Measurements from ENCODE around the gene ENPP1. TPM values are rescaled to one million over a fixed set of nuclear protein-coding genes. Genes with fewer than 3 reads are reported as not detected.

Gene ENPP1
- total RNA-seq, 1 experiment from 2014 or later, result 6.5 TPM

GRCh38 chr6:131789219-131789618 lies 18.6 kb upstream of the ENPP1 start:
- H3K4me3 ChIP-seq (replicated peaks in 1 of 2; ENCODE audit: low read depth in 1 of 2, low read length in 2 of 2), result no peak overlapping the region
- H3K27me3 ChIP-seq (ENCODE audit: insufficient read depth, low read length), result no peaks in the 10 kb centered on the region
- H3K4me2 ChIP-seq (ENCODE audit: low read length), result no peak overlapping the region
- no peaks in the 10 kb centered on the region for H3K36me3 ChIP-seq (ENCODE audit: control insufficient read depth in 1 of 2, insufficient read depth in 2 of 2, low read length in 2 of 2)
- no peaks in the 10 kb centered on the region for H3K79me2 ChIP-seq (ENCODE audit: insufficient read depth, low read length)
- H3K9ac ChIP-seq (ENCODE audit: low read length), result no peak overlapping the region
- H3K9me3 ChIP-seq (ENCODE audit: control insufficient read depth in 1 of 2, insufficient read depth in 1 of 2, low read depth in 1 of 2, low read length in 2 of 2), result no peaks in the 10 kb centered on the region
- ChIA-PET RAD21 (ENCODE audit: low non-redundant PET in 1 of 2, low total read pairs in 2 of 2, uncharacterized antibody in 2 of 2, unreplicated experiment in 2 of 2) (no interaction called here), CTCF (no interaction called here), POLR2A (no interaction called here)
- TF ChIP-seq JUND (IDR thresholded peaks at IDR 0.05) (no peak), ZBTB33 (IDR thresholded peaks at IDR 0.05; ENCODE audit: extremely low read depth, insufficient replicate concordance, low read length) (no peak), MAX (IDR thresholded peaks at IDR 0.05) (no peak), SRF (IDR thresholded peaks at IDR 0.05; ENCODE audit: low read depth) (no peak), POLR2AphosphoS5 (IDR thresholded peaks at IDR 0.05; ENCODE audit: low read depth, low read length) (no peak), RAD21 (IDR thresholded peaks at IDR 0.05; ENCODE audit: low read depth) (no peak), YY1 (IDR thresholded peaks at IDR 0.05; ENCODE audit: extremely low read depth, insufficient replicate concordance, low read depth, low read length) (no peak), CTCF (IDR thresholded peaks at IDR 0.05 in 2 of 3, conservative IDR thresholded peaks at IDR 0.05 in 1 of 3; ENCODE audit: borderline replicate concordance in 1 of 3, insufficient read depth in 1 of 3, low read depth in 2 of 3, low read length in 2 of 3) (no peak), CEBPB (IDR thresholded peaks at IDR 0.05; ENCODE audit: low read depth) (no peak)
- intact Hi-C loops (cut with micrococcal nuclease), result no loop called here
- H2AFZ ChIP-seq (ENCODE audit: low read depth, low read length, poor library complexity, severe bottlenecking), result peak overlapping the region; percentile 22
- DNase-seq (ENCODE audit: low read depth, low spot score) (no peak), ATAC-seq (no peak)
- H3K4me1 ChIP-seq (ENCODE audit: control insufficient read depth in 1 of 2, insufficient read depth in 2 of 2, low read length in 2 of 2), result no peaks in the 10 kb centered on the region
- BruUV-seq (replicated peaks), result no TSS peak
- no peaks in the 10 kb centered on the region for H4K20me1 ChIP-seq (ENCODE audit: insufficient read depth)
- no peaks in the 10 kb centered on the region for H3K9me2 ChIP-seq (ENCODE audit: insufficient read depth)
- no peak overlapping the region for H3K27ac ChIP-seq (ENCODE audit: low read depth, low read length)

Data from HCT116 (cell line).